HG03280 (cell line): ENCODE data around the gene SERINC5.
"Not testable (repeated sequence)": the region's sequence is repeated elsewhere in the genome, so short reads cannot be mapped to it uniquely, and the experiment has no call there.

ENCODE experiments used
- ATAC-seq: cut with Tn5 transposase; IDR thresholded peaks from one replicate; pipeline ENCODE4 v1.9.1; 2021; ENCODE audit warnings: mild to moderate bottlenecking, moderate library complexity; ENCODE audit not compliant: unreplicated experiment

Gene SERINC5

GRCh38 chr5:80143491-80143890, 112.4 kb downstream of the SERINC5 start:
- ATAC-seq = no peak

DNA sequence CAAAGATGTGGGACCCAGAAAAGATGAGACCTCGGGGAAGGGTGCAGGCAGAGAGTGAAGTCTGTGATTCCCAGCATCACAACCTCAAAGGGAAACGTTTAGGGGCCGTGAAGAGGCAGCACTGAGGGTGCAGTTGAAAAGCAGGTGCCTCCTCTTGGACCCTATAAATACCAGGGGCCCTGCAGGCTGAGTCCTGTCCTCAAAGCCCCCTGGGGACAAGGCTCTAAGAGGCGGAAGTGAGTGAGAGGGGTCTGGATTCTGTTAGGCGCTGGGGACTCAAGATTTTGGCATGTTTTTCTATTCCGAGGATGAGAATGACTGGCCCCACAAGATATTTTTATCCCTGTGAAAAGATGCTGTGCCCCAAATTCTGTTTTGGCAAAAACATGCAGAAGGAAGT, 112.9 kb downstream of the SERINC5 start:
- no peak for ATAC-seq

DNA sequence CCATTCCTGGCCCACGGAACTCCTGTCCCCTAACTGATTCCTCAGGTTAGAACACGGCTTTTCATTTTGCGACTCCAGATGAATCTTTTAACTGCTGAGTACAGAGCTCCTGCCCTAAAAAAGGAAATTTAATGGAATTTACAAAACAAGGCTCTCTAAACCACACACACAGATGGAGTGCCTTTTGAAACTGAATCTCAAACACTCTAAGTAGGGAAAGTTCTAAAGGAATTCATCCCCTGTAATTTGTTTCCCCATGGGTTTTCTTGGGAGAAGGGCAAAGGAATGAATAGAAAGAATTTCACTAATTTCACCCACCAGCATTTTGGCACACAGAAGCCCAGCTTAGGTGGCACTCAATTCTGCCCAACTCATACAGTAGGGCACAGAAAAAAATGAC, 114.2 kb downstream of the SERINC5 start:
- no peak for ATAC-seq

DNA sequence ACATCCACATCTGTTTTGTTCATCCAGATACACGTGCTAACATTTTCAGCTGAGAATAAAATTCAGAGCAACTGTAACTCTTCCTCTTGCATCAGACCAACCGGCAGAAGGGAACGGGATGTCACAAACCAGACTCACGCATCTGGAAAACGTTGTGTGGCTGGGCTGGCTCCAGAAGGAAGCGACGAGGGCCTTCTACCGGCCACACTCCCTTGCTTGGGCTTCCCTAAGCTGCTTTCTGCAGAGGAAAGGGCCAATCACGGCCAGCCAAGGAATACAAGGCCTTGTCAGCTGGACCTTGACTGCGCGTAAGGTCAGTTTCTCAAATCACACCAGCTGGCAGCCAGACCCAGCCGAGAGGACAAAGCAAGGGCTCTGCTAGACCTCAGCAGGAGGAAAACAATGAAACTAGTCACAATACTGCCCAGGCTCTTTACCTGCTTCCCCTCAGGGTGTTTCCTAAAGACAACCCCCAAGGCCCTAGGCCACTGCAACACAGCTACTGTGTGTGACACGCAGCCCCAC, 114.6 kb downstream of the SERINC5 start:
- ATAC-seq = no peak

GRCh38 chr5:80140496-80140895, 115.4 kb downstream of the SERINC5 start:
- ATAC-seq = no peak

- ATAC-seq = no peak
These were observed 116.3 kb downstream of the SERINC5 start for GRCh38 chr5:80139466-80139972.

GRCh38 chr5:80138486-80138885, 117.4 kb downstream of the SERINC5 start:
- ATAC-seq = no peak

- ATAC-seq = not testable (repeated sequence)
These were observed 119.0 kb downstream of the SERINC5 start for GRCh38 chr5:80136798-80137197.

DNA sequence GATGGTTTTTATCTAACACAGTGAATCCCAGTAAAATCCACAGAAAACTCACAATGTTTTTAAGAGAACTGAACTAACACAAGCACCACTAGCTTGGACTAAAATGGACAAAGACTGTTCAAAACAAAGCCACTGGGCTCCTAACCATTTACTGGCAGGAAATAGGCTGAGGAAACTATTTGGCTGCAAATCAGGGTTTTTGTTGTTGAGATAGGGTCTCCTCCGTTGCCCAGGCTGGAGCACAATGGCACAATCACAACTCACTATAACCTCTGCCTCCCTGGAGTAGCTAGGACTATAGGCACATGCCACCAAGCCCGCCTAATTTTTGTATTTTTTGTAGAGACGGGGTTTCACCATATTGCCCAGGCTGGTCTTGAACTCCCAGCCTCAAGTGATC, 121.0 kb downstream of the SERINC5 start:
- ATAC-seq = no peak

GRCh38 chr5:80129146-80129545, 126.7 kb downstream of the SERINC5 start:
- no peak for ATAC-seq

- ATAC-seq = no peak
These were observed 127.7 kb downstream of the SERINC5 start for GRCh38 chr5:80128141-80128540.

GRCh38 chr5:80127116-80127552, 128.7 kb downstream of the SERINC5 start:
- ATAC-seq = no peak

DNA sequence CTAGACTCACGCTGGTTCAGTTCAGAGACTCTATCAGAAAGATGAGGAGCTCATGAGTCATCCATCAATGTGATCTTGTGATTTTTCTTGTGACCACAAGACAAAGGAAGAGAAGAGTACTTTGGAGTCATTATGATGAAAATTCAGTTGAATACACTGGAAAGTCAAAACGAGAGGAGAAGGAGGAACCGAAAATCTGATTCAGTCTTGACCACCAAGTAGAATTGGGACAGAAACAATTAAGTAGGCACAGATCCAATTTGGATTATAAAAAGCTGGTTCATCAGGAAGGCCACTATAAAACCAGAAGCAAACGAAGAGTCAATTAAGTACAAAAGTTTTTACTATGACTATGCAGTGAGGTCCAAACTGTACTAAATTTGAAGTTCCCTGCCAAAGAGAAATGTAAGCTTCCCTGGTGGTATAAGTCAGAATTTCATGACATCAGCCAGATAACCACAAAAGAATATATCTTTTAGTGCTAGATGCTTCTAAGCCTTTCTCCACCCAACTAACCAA, 129.8 kb downstream of the SERINC5 start:
- peak; percentile 43 for ATAC-seq

- ATAC-seq = peak; percentile 79
These were observed 130.6 kb downstream of the SERINC5 start for GRCh38 chr5:80125022-80125961.

GRCh38 chr5:80124121-80124918, 131.5 kb downstream of the SERINC5 start:
- ATAC-seq = no peak

DNA sequence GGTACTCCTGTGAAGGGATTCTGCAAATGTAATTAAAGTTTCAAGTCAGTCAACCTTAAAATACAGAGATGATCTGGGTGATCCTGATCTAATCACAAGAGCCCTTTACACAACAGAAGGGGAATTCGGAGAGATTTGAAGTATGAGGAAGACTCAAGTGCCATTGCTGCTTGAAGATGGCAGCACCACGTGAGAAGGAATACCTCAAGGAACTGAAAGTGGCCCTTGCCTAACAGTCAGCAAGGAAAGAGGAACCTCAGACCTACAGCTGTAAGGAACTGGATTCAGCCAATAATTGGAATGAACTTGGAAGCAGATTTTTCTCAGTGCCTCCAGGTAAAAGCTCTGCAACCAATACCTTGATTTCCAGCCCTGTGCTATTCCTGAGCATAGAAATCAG, 133.3 kb downstream of the SERINC5 start:
- ATAC-seq = no peak

DNA sequence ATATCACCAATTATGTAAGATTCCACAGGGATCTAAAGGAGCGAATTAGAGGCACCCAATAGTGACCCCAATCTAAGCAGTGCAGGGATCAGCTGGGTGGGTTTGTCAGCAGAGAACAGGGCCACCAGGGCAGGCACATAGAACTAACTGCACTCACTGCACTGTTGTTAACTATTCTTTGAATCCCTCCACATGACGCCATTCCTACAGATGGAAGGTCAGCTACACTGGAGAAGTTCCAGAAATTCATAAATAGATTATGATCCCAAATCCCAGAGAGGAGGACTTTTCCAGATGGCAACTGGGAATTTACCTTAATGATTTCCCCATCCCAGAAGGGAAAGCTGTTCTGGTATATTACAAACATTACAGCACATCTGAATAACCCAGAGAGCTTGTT, 136.5 kb downstream of the SERINC5 start:
- ATAC-seq = no peak

DNA sequence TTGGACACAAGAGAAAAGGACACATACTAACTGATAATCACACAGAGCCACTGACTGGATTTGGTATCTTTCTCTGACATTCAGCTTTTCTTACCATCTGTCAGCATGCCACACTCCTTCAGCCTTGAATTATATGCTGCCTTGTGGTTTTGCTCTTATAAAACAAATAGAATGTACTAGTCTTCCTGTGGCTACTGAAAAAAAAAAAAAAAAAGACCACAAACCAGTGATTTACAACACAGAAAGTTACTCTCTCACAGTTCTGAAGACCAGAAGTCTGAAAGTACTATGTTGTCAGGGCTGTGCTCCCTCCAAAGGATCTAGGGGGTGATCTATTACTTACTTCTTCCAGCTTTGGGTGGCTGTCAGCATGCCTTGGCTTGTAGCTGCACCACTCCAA, 138.4 kb downstream of the SERINC5 start:
- ATAC-seq = no peak

DNA sequence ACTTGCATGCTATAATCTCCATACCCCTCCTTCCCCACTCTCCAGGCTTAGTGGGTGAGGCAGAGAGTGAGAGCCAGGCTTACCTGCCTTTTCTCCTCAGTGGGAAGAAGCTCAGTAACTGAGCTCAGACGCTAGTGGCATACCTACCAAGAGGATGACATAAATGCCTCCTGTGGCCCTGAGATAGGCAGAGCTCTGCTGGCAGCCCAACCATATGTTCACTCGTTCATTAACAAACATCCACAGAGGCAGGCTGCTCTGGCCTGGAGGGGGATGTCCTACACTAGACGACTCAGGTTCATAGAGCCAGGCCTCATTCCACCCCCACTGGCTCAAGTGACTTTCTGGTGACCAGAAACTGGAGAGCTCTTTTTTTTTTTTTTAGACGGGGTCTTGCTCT, 139.4 kb downstream of the SERINC5 start:
- no peak for ATAC-seq

DNA sequence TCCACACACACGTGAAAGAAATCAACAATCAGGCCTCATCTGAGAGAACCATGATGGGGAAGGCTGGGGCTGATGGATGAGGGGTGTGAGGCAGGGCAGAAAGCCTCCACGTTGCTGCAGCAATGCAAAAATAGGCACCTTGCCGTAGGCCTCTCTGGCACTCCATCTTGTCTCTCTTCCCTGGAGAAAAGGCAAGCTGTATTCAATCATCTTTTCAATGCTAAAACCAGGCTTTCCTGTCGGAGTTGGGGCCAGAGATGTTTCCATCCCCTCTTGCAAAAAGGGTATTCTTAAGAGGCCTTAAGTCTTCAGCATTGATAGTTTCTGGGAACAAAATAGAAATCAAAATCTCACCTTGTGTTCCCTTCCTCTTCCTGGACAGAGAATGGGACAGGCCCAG, 139.8 kb downstream of the SERINC5 start:
- ATAC-seq = no peak

DNA sequence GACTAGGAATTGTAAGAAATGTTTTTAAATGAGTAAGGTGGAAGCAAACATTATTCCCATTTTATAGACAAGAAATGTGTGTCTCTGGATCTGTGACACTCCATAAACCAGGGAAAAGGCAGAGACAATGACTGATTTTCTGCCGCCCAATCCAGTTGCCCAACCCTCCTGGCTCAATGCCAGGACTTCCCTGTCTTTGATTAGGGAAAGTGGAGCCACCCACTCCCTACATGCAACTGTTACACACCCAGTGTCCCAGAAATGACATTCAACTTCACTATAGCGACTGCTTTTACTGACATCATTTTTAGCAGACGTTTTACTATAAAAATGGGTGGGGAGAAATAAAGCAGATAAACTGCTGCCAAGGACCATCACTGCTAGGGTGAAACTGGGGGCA, 141.0 kb downstream of the SERINC5 start:
- no peak for ATAC-seq
